ENCODE data around the gene PCNX2.

Gene PCNX2

GRCh38 chr1:233138788-233139585, 156.5 kb downstream of the PCNX2 start:
- no peaks in the 10 kb centered on the region for H3K4me1 ChIP-seq (ENCODE audit: control insufficient read depth, insufficient read depth, low read length)
- no peak overlapping the region for H3K27ac ChIP-seq (ENCODE audit: extremely low read depth, low read depth, low read length)
- no peak for TF ChIP-seq ZBTB7A (tag by site-specific recombination; IDR thresholded peaks at IDR 0.05; ENCODE audit: low read depth)
- TF ChIP-seq ZNF292 (tag by site-specific recombination; IDR thresholded peaks at IDR 0.05; ENCODE audit: borderline replicate concordance, low read depth) = no peak
- TF ChIP-seq SETDB1 (IDR thresholded peaks at IDR 0.05; ENCODE audit: insufficient read length, low read length) = no peak
- no peak for TF ChIP-seq ZNF626 (tag by site-specific recombination; IDR thresholded peaks at IDR 0.05)
- no peak for TF ChIP-seq ZNF416 (tag by site-specific recombination; IDR thresholded peaks at IDR 0.05)
- TF ChIP-seq ZNF610 (tag by site-specific recombination; IDR thresholded peaks at IDR 0.05; ENCODE audit: borderline replicate concordance) = no peak
- no peak for TF ChIP-seq ZNF707 (tag by site-specific recombination; IDR thresholded peaks at IDR 0.05)
- TF ChIP-seq HIC1 (tag by site-specific recombination; IDR thresholded peaks at IDR 0.05) = no peak
- TF ChIP-seq ZNF184 (tag by site-specific recombination; IDR thresholded peaks at IDR 0.05) = no peak
- no peak for TF ChIP-seq ZNF394 (tag by site-specific recombination; IDR thresholded peaks at IDR 0.05; ENCODE audit: borderline replicate concordance)
- TF ChIP-seq ZNF558 (tag by site-specific recombination; IDR thresholded peaks at IDR 0.05) = no peak
- TF ChIP-seq ZNF837 (tag by site-specific recombination; IDR thresholded peaks at IDR 0.05) = no peak
- no peak for TF ChIP-seq ZXDB (tag by site-specific recombination; IDR thresholded peaks at IDR 0.05)
- TF ChIP-seq RBAK (tag by site-specific recombination; IDR thresholded peaks at IDR 0.05) = no peak
- TF ChIP-seq, protein P1, sequence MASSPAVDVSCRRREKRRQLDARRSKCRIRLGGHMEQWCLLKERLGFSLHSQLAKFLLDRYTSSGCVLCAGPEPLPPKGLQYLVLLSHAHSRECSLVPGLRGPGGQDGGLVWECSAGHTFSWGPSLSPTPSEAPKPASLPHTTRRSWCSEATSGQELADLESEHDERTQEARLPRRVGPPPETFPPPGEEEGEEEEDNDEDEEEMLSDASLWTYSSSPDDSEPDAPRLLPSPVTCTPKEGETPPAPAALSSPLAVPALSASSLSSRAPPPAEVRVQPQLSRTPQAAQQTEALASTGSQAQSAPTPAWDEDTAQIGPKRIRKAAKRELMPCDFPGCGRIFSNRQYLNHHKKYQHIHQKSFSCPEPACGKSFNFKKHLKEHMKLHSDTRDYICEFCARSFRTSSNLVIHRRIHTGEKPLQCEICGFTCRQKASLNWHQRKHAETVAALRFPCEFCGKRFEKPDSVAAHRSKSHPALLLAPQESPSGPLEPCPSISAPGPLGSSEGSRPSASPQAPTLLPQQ (tag by site-specific recombination; IDR thresholded peaks at IDR 0.05) = no peak
- POLR2A ChIA-PET = no interaction called here
- CTCF ChIA-PET = no interaction called here
- no peak overlapping the region for H3K4me3 ChIP-seq (ENCODE audit: low read depth, low read length)
- no peaks in the 10 kb centered on the region for H3K9me3 ChIP-seq (ENCODE audit: control insufficient read depth, insufficient read depth, low read depth, low read length)
- H3K36me3 ChIP-seq (ENCODE audit: control insufficient read depth in 2 of 2, insufficient read depth in 1 of 2, low read length in 2 of 2) = peaks cover 7 to 41% of the 10 kb centered on the region in 2 experiments

DNA sequence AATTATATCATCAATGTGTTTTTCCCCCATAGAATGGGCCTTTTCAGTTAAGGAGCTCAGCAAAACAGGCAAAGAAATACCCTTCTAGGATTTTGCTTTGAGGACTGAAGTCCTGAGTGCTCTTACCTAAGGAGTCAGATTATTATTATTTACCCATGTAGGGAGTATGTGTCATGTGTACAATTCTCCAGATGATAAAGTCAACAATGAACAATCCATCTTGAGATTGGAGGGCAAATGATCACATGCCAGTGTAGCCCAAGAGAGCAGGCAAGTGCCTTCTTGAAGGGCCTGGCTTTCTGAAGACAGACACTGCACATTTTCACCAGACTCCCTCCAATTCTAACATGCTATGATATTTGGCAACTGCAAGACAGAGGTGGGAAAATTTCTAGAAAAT, 159.7 kb downstream of the PCNX2 start:
- POLR2A ChIA-PET = interaction anchor here (1.1 kb wide), 1 partner anchor 623 kb away, joined by 3 read pairs; no protein-coding TSS in a partner anchor
- H3K27ac ChIP-seq (ENCODE audit: extremely low read depth, low read depth, low read length) = no peak overlapping the region

More for the DNA sequence above, 159.7 kb downstream of the PCNX2 start:
- Histone ChIP-seq H3K9me3 (ENCODE audit: control insufficient read depth, insufficient read depth, low read depth, low read length) (no peaks in the 10 kb centered on the region), H3K4me1 (ENCODE audit: control insufficient read depth, insufficient read depth, low read length) (no peaks in the 10 kb centered on the region), H3K4me3 (ENCODE audit: low read depth, low read length) (no peak overlapping the region), H3K36me3 (ENCODE audit: control insufficient read depth in 2 of 2, insufficient read depth in 1 of 2, low read length in 2 of 2) (peaks cover 20 to 62% of the 10 kb centered on the region in 2 experiments)
- CTCF ChIA-PET = no interaction called here
- TF ChIP-seq ZNF530 (tag by site-specific recombination; IDR thresholded peaks at IDR 0.05; ENCODE audit: low read depth) (no peak), MYNN (tag by site-specific recombination; IDR thresholded peaks at IDR 0.05; ENCODE audit: borderline replicate concordance) (no peak), PATZ1 (tag by site-specific recombination; IDR thresholded peaks at IDR 0.05) (no peak), KLF8 (tag by site-specific recombination; IDR thresholded peaks at IDR 0.05) (no peak), ZNF76 (tag by site-specific recombination; IDR thresholded peaks at IDR 0.05; ENCODE audit: borderline replicate concordance, low read depth) (no peak), ZNF416 (tag by site-specific recombination; IDR thresholded peaks at IDR 0.05) (no peak)
- TF ChIP-seq, protein P2, sequence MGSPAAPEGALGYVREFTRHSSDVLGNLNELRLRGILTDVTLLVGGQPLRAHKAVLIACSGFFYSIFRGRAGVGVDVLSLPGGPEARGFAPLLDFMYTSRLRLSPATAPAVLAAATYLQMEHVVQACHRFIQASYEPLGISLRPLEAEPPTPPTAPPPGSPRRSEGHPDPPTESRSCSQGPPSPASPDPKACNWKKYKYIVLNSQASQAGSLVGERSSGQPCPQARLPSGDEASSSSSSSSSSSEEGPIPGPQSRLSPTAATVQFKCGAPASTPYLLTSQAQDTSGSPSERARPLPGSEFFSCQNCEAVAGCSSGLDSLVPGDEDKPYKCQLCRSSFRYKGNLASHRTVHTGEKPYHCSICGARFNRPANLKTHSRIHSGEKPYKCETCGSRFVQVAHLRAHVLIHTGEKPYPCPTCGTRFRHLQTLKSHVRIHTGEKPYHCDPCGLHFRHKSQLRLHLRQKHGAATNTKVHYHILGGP (tag by site-specific recombination; IDR thresholded peaks at IDR 0.05) = no peak
